SKM-1 treated with dmso at 0.1 percent for 144 hours (cell line): ENCODE measurements around the gene SIGLEC15.
A peak's percentile ranks its signal among the peaks of the same experiment; 100 is the strongest.
"Not testable (repeated sequence)": the region's sequence is repeated elsewhere in the genome, so short reads cannot be mapped to it uniquely, and the experiment has no call there.

Experiments used
- DNase-seq: peaks from one replicate; lab custom pipeline; 2025; ENCODE audit not compliant: unreplicated experiment; lab: John Stamatoyannopoulos, UW

Gene SIGLEC15

DNA sequence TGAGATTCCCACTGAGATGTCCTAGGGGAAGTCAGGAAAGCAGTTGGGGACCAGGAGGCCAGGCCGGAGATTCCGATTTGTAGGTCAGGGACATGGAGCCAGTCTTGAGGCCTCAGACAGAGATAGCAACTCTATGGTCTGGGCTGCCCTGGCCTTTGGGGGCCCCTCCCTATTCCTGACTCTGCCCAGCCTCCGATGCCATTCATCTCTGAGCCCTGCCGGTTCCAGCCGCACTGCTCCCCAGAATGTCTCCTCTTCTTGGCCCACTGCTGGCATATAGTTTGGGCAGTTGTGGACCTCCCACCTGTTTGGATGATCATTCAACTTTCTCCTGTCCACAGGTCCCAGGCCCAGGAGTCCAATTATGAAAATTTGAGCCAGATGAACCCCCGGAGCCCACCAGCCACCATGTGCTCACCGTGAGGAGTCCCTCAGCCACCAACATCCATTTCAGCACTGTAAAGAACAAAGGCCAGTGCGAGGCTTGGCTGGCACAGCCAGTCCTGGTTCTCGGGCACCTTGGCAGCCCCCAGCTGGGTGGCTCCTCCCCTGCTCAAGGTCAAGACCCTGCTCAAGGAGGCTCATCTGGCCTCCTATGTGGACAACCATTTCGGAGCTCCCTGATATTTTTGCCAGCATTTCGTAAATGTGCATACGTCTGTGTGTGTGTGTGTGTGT is 16.4 kb downstream of the SIGLEC15 start:
- no peak for DNase-seq

GRCh38 chr18:45843019-45843418 is 17.5 kb downstream of the SIGLEC15 start:
- no peak for DNase-seq

DNA sequence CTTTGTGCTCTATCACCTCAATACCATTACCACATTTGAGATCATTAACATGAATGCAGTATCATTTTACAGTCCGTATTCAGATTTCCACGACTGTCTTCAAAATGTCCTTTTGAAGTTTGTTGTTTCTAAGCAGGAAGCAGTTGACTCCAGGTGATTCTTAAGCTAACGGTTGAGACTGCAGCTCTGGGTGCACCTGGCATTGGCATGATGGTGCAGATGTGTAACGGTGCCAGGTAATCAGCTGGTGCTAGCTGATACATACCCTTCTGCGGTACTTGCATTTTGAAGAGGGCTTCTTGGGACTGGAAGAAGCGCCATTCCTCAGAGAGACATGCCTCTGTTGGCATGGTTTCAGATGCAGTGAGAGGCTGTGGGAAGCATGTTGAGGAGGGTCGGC is 19.5 kb downstream of the SIGLEC15 start:
- DNase-seq = no peak

GRCh38 chr18:45845410-45845809 is 19.9 kb downstream of the SIGLEC15 start:
- DNase-seq = no peak

DNA sequence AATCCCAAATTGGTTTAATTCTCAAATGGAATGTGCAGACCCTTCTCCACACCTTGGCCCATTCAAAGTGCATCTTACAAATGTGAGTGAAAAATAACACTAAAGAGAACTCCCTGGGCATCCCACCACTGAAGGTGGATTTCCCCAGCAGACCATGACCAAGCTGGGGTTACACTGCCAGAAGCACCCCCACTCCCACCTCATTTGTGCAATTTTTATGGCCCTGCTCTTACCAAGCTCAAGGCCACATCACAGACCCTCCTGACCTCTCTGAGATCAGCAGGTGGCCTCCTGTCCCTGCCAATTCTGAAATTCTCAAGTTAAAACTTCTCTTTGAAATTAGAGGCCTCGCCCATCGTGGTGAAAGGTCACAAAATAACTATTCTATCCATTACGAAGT is 21.6 kb downstream of the SIGLEC15 start:
- DNase-seq = no peak

DNA sequence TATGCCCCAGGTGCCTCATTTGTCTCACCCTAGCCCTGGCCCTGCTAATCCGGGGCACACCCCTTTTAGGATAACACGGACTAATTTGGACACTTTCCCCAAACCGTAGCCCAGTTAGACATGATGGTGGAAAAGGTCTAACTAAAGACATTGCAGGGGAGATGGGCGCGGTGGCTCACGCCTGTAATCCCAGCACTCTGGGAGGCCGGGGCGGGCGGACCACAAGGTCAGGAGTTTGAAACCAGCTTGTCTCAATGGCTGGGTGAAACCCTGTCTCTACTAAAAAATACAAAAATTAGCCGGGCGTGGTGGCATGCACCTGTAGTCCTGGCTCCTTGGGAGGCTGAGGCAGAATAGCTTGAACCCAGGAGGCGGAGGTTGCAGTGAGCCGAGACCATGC is 23.2 kb downstream of the SIGLEC15 start:
- DNase-seq = not testable (repeated sequence)

GRCh38 chr18:45849529-45849928 is 24.1 kb downstream of the SIGLEC15 start:
- no peak for DNase-seq

- DNase-seq = no peak
Measured at GRCh38 chr18:45850021-45850420, 24.5 kb downstream of the SIGLEC15 start.

DNA sequence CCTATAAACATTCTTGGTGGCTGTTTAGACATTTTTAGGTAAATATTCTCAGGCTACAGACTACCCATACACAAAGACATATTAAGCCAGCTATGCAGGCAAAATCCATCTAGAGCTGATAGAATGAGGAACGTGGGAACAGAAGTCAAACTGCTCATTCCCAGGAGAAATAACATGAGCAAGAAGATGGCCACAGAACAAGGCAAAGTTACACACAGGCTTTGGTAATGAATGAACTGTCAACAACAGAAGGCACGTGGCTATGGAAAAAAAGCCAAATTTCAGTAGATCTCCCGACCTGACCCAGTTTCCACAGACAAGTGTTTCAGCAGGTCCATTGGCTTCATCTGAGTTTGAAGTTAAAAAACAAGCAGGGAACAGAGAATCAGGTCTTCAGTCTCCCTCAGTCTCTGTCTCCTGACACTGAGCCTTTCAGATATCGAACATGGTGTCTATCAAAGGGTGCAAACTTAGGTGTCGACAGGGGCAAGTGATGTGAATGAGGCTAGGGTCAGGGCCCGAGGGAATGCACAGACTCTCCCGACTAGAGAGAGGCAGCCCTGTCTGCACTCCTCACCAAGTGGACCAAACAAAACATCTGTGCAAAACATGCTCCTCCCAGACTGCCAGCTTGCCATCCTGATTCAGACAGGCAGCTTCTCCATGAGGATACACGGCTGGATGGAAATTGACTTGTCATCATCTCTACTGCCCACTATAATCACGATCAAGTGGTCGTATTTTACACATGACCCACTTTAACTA is 25.9 kb downstream of the SIGLEC15 start:
- no peak for DNase-seq

- DNase-seq = peak; percentile 38
Measured at GRCh38 chr18:45852631-45853030, 27.2 kb downstream of the SIGLEC15 start.

DNA sequence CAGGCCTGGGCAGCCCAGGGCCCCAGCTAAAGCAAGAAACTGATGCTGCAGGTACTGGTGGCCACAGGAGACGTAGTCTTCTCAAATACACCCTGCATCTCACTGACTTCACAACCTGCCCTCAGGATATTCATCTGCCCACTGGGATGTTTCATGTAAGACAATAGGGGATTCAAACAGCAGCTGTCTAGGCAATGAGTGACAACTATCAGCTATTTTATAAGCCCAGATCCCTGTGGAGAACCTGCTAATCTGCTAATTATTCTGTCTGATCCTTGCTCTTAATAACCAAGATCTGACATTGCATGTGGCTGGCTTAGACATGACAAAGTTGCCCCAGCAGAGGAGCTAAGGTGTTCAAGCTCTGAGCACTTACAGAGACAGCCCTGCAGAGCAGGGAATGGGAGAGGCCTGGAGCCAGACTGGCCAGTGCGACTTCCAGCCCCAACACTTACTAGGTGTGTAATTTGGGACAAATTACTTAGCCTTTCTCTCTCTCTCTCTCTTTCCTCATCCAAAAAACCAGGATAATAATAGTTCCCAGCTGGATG is 28.6 kb downstream of the SIGLEC15 start:
- DNase-seq = no peak

DNA sequence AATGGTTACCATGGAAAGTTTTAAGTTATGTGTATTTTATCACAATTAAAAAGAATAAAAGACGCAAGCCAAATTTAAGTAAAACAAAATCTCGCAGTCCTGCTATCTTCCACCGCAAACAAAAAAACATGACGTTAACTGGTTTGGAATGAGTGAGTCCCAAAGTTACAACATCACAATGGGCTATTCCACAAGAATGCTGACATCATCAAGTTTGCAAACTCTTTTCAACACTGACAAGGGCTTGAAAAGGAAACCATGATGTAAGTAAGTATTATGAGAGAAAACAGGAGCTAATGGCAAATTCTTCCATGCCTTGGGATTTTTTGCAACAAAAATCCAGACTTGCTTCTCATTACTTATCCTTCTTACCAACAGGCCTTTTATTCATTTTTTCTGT is 31.1 kb downstream of the SIGLEC15 start:
- no peak for DNase-seq

- no peak for DNase-seq
Measured at GRCh38 chr18:45859334-45859733, 33.9 kb downstream of the SIGLEC15 start.

GRCh38 chr18:45860492-45860891 is 35.0 kb downstream of the SIGLEC15 start:
- DNase-seq = no peak

- no peak for DNase-seq
Measured at GRCh38 chr18:45860971-45861370, 35.5 kb downstream of the SIGLEC15 start.

GRCh38 chr18:45861926-45862325 is 36.5 kb downstream of the SIGLEC15 start:
- no peak for DNase-seq

GRCh38 chr18:45863469-45863868 is 38.0 kb downstream of the SIGLEC15 start:
- DNase-seq = no peak

DNA sequence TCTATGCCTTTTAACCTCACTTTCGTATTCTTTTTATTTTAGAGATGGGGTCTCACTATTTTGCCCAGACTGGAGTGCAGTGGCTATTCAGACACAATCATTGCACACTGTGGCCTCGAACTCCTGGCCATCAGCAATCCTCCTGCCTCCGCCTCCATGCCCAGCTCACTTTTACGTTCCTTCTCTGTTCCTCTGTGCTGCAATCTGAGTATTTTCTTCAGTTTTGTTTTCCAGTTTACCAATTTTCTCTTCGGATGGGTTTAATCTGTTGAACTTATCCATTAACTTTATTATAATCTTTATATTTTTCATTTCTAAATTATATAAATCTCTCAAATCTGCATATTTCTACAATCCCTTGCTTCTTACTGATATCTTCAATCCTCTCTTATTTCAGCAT is 38.6 kb downstream of the SIGLEC15 start:
- DNase-seq = no peak

- DNase-seq = no peak
Measured at GRCh38 chr18:45865466-45865865, 40.0 kb downstream of the SIGLEC15 start.

- DNase-seq = no peak
Measured at GRCh38 chr18:45870419-45870818, 44.9 kb downstream of the SIGLEC15 start.

- no peak for DNase-seq
Measured at GRCh38 chr18:45871431-45872084, 46.1 kb downstream of the SIGLEC15 start.
